HG03520 (cell line): Measurements from ENCODE around the gene TNS3.
"Not testable (repeated sequence)": the region's sequence is repeated elsewhere in the genome, so short reads cannot be mapped to it uniquely, and the experiment has no call there.

Experiments used
- ATAC-seq: cut with Tn5 transposase; IDR thresholded peaks from one replicate; pipeline ENCODE4 v1.9.1; 2021; ENCODE audit warnings: mild to moderate bottlenecking, moderate library complexity; ENCODE audit not compliant: unreplicated experiment

The TNS3 gene

DNA sequence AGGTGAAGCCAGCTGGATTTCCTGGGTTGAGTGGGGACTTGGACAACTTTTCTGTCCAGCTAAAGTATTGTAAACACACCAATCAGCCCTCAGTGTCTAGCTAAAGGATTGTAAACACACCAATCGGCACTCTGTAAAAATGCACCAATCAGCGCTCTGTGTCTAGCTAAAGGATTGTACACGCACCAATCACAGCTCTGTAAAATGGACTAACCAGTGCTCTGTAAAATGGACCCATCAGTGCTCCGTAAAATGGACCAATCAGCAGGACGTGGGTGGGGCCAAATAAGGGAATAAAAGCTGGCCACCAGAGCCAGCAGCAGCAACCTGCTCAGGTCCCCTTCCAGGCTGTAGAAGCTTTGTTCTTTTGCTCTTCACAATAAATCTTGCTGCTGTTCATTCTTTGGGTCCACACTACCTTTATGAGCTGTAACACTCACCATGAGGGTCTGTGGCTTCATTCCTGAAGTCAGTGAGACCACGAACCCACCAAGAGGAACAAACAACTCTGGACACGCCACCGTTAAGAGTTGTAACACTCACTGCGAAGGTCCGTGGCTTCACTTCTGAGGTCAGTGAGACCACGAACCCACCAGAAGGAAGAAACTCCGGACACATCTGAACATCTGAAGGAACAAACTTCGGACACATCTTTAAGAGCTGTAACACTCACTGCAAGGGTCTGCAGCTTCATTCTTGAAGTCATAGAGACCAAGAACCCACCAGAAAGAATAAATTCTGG lies 21.8 kb upstream of the TNS3 start:
- ATAC-seq = not testable (repeated sequence)

- ATAC-seq = no peak
Measured at GRCh38 chr7:47602272-47603004, 20.5 kb upstream of the TNS3 start.

- no peak for ATAC-seq
Measured at GRCh38 chr7:47601881-47602249, 20.0 kb upstream of the TNS3 start.

DNA sequence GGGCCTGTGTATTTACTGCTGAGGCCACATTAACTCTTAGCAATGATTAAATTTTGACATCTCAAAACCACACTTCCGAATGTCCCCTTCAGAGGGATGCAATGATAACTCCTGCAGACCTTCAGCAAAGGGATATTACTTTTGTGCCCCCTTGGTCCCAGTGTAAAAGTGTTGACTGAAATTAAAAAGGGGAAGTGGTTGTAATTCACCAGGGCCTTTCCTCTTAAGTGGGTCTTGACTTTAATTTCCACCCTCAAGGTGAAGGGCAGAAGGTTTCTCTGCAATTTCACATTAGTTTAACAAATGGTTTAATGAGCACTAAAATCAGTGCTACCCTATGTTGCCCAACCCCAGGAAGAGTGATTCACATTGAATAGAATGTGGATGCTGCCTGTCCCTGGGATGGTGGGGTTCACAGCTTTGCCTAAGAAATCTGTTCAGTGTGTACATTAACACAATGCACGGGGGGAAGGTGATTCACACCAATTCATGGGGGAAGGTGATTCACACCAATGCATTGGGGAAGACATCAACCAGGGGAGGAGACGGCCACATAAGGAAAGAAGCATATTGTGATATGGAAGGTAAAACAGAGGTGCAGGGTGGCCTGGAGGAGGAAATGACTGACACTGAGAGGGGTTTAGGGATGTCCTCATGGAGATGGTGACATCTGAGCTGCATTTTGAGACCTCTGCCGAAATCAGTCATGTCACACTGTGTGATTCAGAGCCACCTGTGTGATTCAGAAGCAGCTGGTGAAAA lies 19.4 kb upstream of the TNS3 start:
- ATAC-seq = peak; percentile 75

DNA sequence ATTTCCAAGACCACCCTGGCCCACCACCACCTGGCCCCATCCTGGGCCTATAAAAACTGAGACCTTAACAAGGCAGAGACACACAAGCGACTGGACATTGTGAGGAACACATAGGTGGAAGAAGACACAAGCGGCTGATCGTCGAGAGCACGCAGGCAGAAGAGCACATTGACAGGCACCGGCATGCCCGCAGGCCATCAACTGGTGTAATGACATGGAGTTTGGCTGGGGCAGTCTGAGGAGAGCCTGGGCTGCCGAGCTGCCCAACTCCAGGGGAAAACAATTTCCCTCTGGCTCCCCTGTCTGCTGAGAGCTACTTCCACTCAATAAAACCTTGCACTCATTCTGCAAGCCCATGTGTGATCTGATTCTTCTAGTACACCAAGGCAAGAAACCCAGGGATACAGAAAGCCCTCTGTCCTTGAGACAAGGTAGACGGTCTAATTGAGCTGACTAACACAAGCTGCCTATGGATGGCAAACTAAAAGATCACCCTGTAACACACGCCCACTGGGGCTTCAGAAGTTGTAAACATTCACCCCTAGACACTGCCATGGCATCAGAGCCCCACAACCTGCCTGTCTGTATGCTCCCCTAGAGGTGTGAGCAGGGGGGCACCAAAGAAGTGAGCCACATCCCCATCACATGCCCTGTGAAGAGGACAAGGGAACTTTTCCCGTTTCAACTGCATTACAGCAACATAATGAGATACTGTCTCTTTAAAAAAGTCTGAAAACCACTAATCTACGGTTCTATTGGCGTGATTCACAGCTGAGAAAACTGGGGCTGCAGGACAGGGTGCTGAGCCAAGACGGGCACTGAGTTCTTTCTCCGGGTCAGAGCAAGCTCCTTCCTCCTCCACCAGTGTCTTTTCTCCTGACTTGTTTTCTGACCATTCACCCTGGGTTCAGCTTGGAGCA lies 18.5 kb upstream of the TNS3 start:
- ATAC-seq = peak; percentile 38

GRCh38 chr7:47597379-47597778 lies 15.5 kb upstream of the TNS3 start:
- no peak for ATAC-seq

DNA sequence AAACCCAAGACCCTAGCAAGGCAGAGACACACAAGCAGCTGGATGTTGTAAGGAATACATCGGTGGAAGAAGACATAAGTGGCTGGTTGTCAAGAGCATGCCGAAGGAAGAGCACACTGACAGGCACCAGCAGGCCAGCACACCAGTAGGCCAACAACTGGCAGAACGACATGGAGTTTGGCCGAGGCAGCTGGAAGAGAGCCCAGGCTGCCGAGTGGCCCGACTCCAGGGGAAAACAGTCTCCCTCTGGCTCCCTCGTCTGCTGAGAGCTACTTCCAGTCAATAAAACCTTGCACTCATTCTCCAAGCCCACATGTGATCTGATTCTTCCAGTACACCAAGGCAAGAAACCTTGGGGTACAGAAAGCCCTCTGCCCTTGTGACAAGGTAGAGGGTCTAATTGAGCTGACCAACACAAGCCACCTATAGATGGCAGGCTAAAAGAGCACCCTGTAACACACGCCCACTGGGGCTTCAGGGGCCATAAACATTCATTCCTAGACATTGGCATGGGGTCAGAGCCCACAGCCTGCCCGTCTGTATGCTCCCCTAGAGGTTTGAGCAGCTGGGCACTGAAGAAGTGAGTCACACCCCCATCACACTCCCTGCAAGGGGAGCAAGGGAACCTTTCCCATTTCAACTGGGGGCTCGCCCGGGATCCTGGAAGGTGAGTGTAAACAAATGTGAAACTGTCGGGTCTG lies 14.7 kb upstream of the TNS3 start:
- no peak for ATAC-seq

GRCh38 chr7:47594406-47594805 lies 12.5 kb upstream of the TNS3 start:
- ATAC-seq = no peak

GRCh38 chr7:47591655-47592572 lies 10.0 kb upstream of the TNS3 start:
- ATAC-seq = no peak

DNA sequence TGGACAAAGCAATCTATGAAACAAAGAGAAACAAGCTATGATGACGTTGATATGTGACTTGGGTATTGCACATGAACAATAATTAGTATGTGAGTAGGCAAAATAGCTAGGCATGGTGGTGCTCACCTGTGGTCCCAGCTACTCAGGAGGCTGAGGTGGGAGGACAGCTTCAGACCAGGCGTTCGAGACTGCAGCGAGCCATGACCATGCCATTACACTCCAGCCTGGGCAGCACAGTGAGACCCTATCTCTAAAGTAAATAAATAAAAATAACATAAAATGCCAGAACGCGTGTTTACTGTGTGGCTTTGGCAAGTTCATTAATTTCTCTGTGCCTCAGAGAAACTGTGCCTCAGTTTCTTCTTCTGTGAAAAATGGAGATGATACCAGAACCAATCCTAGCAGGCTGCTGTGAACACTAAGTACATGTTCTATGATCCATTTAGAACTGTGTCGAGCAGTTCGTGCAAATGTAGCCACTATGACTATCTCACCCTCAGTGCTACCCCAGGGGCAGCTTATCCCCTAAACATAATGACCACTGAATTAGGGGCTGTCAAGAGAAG lies 9.3 kb upstream of the TNS3 start:
- no peak for ATAC-seq

DNA sequence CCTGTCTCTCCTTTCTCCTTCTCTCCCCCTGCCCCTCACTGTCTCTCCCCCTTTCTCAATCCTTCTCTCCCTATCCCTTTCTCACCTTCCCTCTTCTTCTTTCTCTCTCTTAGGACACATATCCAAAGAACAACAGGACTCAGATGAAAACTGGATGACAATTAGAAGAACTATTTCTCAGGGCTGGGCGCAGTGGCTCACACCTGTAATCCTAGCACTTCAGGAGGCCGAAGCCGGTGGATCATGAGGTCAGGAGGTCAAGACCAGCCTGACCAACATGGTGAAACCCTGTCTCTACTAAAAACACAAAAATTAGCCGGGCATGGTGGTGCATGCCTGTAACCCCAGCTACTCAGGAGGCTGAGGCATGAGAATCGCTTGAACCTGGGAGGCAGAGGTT lies 8.3 kb upstream of the TNS3 start:
- not testable (repeated sequence) for ATAC-seq

DNA sequence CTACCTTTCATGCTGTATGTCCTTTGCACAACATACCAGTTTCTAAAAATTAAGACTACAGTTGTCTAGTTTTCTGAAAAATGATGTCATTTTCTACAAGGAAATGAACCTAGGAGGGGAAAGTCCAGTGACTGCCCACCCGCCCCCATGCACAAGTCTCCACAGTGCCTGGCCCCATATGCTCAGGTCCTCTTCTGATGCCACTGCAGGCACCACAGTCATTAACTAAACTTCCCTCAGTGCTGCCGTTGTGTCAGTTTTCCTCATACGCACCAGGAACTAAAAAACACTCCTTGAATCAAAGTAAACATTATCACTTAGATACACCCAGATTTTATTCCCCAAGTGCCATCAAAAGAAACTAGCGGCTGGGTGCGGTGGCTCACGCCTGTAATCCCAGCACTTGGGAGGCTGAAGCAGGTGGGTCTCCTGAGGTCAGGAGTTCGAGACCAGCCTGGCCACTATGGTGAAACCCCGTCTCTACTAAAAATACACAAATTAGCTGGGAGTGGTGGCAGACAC lies 6.9 kb upstream of the TNS3 start:
- ATAC-seq = no peak

DNA sequence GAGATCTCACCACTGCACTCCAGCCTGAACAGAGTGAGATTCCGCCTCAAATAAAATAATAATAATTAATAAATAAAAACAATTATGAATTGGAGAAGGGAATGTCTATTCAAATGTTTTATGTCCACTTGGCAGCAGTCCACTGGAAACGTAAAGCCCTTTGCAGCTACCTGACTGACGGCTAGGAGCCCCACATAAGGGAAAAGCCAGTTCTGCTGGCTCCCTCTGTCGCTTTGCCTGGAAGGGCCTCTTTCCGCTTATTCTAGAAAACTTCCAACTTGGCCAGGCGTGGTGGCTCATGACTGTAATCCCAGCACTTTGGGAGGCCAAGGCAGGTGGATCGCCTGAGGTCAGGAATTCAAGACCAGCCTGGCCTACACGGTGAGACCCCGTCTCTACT lies 6.1 kb upstream of the TNS3 start:
- ATAC-seq = no peak

GRCh38 chr7:47587351-47587750 lies 5.4 kb upstream of the TNS3 start:
- ATAC-seq = no peak

DNA sequence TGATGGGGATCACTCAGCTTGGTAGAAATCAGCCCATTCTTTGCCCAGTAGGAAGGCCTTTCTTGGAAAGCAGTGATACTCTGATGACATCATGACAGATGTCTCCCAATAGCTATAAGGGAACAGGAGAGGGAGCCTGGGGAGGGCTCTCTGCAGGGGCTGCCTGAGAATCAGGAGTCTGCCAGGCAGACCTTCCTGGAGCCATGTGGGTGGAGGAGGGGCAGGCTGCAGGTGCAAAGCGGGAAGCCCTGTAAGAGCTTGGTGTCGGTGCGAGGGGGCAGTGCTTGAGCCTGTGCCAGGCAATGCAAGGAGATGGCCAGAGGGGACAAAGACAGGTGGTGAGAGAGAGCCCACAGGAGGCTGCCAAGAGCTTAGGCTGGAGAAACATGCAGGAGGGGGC lies 5.0 kb upstream of the TNS3 start:
- no peak for ATAC-seq

- ATAC-seq = not testable (repeated sequence)
Measured at GRCh38 chr7:47586161-47586670, 4.3 kb upstream of the TNS3 start.

DNA sequence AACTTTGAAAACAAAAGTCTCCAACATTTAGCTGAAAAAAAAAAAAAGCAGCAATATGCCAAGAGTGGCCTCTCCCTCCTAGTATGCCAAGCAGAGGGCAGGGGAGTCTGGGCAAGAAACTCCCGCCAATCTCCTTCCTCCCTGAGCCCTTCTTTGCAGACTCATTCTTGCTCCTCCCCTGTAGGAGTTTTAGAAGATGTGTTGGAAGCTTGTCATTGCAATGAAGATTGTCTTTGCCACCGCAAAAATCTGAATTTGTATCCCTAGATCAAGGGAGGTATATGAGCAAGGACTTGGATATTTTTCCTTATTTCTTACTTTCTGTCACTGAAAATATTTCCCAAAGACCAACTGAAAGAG lies 2.6 kb upstream of the TNS3 start:
- ATAC-seq = no peak

- no peak for ATAC-seq
Measured at GRCh38 chr7:47583739-47584535, 2.0 kb upstream of the TNS3 start.
